ENCODE data around the gene SANBR. TPM values are rescaled to one million over a fixed set of nuclear protein-coding genes. Genes with fewer than 3 reads are reported as not detected.
"Not testable (repeated sequence)": the region's sequence is repeated elsewhere in the genome, so short reads cannot be mapped to it uniquely, and the experiment has no call there.

Gene SANBR
- total and polyA plus RNA-seq, 2 of the 4 experiments (the other 2 are of a cell fraction): 3.3 to 3.8 TPM

DNA sequence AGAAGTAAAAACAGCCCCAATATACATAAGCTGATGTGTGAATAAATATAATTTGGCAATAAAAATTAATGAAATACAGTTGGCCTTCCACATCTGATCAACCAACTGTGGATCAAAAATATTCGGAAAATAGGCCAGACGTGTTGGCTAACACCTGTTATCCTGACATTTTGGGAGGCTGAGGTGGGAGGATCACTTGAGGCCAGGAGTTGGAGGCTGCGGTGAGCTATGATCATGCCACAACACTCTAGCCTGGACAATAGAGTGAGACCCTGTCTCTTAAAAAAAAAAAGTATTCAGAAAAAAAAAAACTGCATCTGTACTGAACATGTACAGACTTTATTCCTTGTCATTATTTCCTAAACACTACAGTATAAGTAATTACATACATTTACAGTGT is 36.1 kb upstream of the SANBR start:
- Histone ChIP-seq H3K4me1 (ENCODE audit: control insufficient read depth, insufficient read depth, low read length) (no peaks in the 10 kb centered on the region), H3K9me3 (ENCODE audit: control insufficient read depth, insufficient read depth, low read length) (no peaks in the 10 kb centered on the region; the same call in 1 of the 2 replicates), H3K18ac (ENCODE audit: low read depth, low read length) (no peak overlapping the region), H3K4me3 (ENCODE audit: insufficient read depth, low read depth, low read length) (no peak overlapping the region), H3K4me2 (ENCODE audit: low read depth, low read length) (no peak overlapping the region), H3K56ac (ENCODE audit: extremely low read depth, insufficient read depth, low read length) (no peak overlapping the region), H3K27ac (ENCODE audit: insufficient read depth, low read length) (no peak overlapping the region), H2AFZ (replicated peaks; ENCODE audit: low read length, poor library complexity) (no peak overlapping the region), H3K14ac (replicated peaks; ENCODE audit: low read depth, low read length) (no peak overlapping the region), H2BK15ac (ENCODE audit: low read depth, low read length) (no peak overlapping the region), H3K79me1 (ENCODE audit: low read depth in 1 of 2, low read length in 2 of 2) (peaks cover 13 to 29% of the 10 kb centered on the region in 2 experiments; a peak in 3 of 4 replicates), H3K36me3 (ENCODE audit: control insufficient read depth, insufficient read depth, low read length) (peaks cover 20% of the 10 kb centered on the region), H4K5ac (ENCODE audit: low read depth, low read length) (no peak overlapping the region), H2BK5ac (ENCODE audit: low read depth, low read length, poor library complexity, severe bottlenecking) (no peak overlapping the region), H3K9ac (ENCODE audit: low read depth, low read length) (no peak overlapping the region), H2BK20ac (ENCODE audit: low read depth, low read length) (no peak overlapping the region), H2AK9ac (replicated peaks; ENCODE audit: low read depth, low read length, poor library complexity) (no peak overlapping the region), H3K23ac (ENCODE audit: low read depth, low read length) (no peak overlapping the region), H3K4ac (ENCODE audit: low read depth, low read length) (no peak overlapping the region), H4K8ac (ENCODE audit: low read depth in 2 of 2, low read length in 2 of 2) (no peak overlapping the region), H2BK120ac (ENCODE audit: low read depth, low read length) (no peak overlapping the region), H3K9me1 (ENCODE audit: insufficient read depth, low read length) (no peaks in the 10 kb centered on the region), H2AK5ac (ENCODE audit: low read depth, low read length) (no peak overlapping the region), H3K27me3 (ENCODE audit: control insufficient read depth, insufficient read depth, low read length) (no peaks in the 10 kb centered on the region), H4K20me1 (ENCODE audit: insufficient read depth, low read length) (peaks cover 8% of the 10 kb centered on the region; the same call in 1 of the 2 replicates), H4K91ac (ENCODE audit: insufficient read depth, low read depth, low read length) (no peak overlapping the region)
- no CpG with 5 or more reads among the region's 3 CpGs for WGBS, 2 experiments (ENCODE audit: extremely low coverage in 2 of 2, insufficient read length in 1 of 2)
- no peak for DNase-seq
- no TSS peak for BruUV-seq (replicated peaks)
- no peak for ATAC-seq (ENCODE audit: low read depth)
- CTCF ChIA-PET: no interaction called here
- POLR2A ChIA-PET (ENCODE audit: unreplicated experiment): no interaction called here
- intact Hi-C loops (cut with micrococcal nuclease): no loop called here
- TF ChIP-seq MAFK (IDR thresholded peaks at IDR 0.05; ENCODE audit: low read depth, low read length): no peak
- TF ChIP-seq CHD1 (IDR thresholded peaks at IDR 0.05; ENCODE audit: low read depth, low read length): no peak
- no peak for TF ChIP-seq MXI1 (IDR thresholded peaks at IDR 0.05; ENCODE audit: borderline replicate concordance, low read depth, low read length)
- no peak for TF ChIP-seq RFX5 (IDR thresholded peaks at IDR 0.05; ENCODE audit: low read depth, low read length)
- no peak for TF ChIP-seq POLR2A (IDR thresholded peaks at IDR 0.05; ENCODE audit: low read depth, low read length)
- in situ Hi-C loops (cut with MboI; ENCODE audit: low sequenced_read_pairs): no loop called here
- dilution Hi-C loops (cut with HindIII; ENCODE audit: low sequenced_read_pairs, unreplicated experiment): no loop called here

DNA sequence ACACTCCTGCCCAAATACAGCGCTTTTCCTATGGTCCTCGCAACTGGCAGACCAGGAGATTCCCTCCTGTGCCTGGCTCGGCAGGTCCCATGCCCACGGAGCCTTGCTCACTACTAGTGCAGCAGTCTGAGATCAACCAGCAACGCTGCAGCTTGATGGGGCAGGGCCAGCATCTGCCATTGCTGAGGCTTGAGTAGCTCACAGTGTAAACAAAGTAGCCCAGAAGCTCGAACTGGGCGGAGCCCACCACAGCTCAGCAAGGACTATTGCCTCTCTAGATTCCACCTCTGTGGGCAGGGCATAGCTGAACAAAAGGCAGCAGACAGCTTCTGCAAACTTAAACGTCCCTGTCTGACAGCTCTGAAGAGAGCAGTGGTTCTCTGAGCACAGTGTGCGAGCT is 31.1 kb upstream of the SANBR start:
- CTCF ChIA-PET: interaction anchor here (0.6 to 1.0 kb wide), 2 partner anchors 15 to 27 kb away, joined by 3 read pairs; no protein-coding TSS in a partner anchor

More for the DNA sequence above, 31.1 kb upstream of the SANBR start:
- ATAC-seq (ENCODE audit: low read depth); BruUV-seq (replicated peaks); H3K4me2 ChIP-seq (ENCODE audit: low read depth, low read length); H3K4ac ChIP-seq (ENCODE audit: low read depth, low read length); H3K23ac ChIP-seq (ENCODE audit: low read depth, low read length); H3K9me3 ChIP-seq (ENCODE audit: control insufficient read depth, insufficient read depth, low read length); dilution Hi-C loops (cut with HindIII; ENCODE audit: low sequenced_read_pairs, unreplicated experiment); H2BK15ac ChIP-seq (ENCODE audit: low read depth, low read length); H2AFZ ChIP-seq (replicated peaks; ENCODE audit: low read length, poor library complexity); H4K8ac ChIP-seq (ENCODE audit: low read depth in 2 of 2, low read length in 2 of 2); H3K56ac ChIP-seq (ENCODE audit: extremely low read depth, insufficient read depth, low read length); H2BK20ac ChIP-seq (ENCODE audit: low read depth, low read length); H2AK9ac ChIP-seq (replicated peaks; ENCODE audit: low read depth, low read length, poor library complexity); H3K9ac ChIP-seq (ENCODE audit: low read depth, low read length); H2BK5ac ChIP-seq (ENCODE audit: low read depth, low read length, poor library complexity, severe bottlenecking); H2AK5ac ChIP-seq (ENCODE audit: low read depth, low read length); H3K27ac ChIP-seq (ENCODE audit: insufficient read depth, low read length); intact Hi-C loops (cut with micrococcal nuclease); H3K79me1 ChIP-seq (ENCODE audit: low read depth in 1 of 2, low read length in 2 of 2); H3K14ac ChIP-seq (replicated peaks; ENCODE audit: low read depth, low read length); H3K27me3 ChIP-seq (ENCODE audit: control insufficient read depth, insufficient read depth, low read length); H3K4me3 ChIP-seq (ENCODE audit: insufficient read depth, low read depth, low read length); H4K5ac ChIP-seq (ENCODE audit: low read depth, low read length); in situ Hi-C loops (cut with MboI; ENCODE audit: low sequenced_read_pairs); H2BK120ac ChIP-seq (ENCODE audit: low read depth, low read length); H3K18ac ChIP-seq (ENCODE audit: low read depth, low read length); DNase-seq; H3K9me1 ChIP-seq (ENCODE audit: insufficient read depth, low read length); H3K4me1 ChIP-seq (ENCODE audit: control insufficient read depth, insufficient read depth, low read length); POLR2A ChIA-PET (ENCODE audit: unreplicated experiment); H4K91ac ChIP-seq (ENCODE audit: insufficient read depth, low read depth, low read length); H4K20me1 ChIP-seq (ENCODE audit: insufficient read depth, low read length): not testable (repeated sequence)
- WGBS, 2 experiments (ENCODE audit: extremely low coverage in 2 of 2, insufficient read length in 1 of 2): 93% methylated on average over 6 of the region's 9 CpGs; no CpG with 5 or more reads in 1 of the 2 experiments
- peaks cover 27% of the 10 kb centered on the region for H3K36me3 ChIP-seq (ENCODE audit: control insufficient read depth, insufficient read depth, low read length)
